Measurements from ENCODE around the gene UXS1.

DNA sequence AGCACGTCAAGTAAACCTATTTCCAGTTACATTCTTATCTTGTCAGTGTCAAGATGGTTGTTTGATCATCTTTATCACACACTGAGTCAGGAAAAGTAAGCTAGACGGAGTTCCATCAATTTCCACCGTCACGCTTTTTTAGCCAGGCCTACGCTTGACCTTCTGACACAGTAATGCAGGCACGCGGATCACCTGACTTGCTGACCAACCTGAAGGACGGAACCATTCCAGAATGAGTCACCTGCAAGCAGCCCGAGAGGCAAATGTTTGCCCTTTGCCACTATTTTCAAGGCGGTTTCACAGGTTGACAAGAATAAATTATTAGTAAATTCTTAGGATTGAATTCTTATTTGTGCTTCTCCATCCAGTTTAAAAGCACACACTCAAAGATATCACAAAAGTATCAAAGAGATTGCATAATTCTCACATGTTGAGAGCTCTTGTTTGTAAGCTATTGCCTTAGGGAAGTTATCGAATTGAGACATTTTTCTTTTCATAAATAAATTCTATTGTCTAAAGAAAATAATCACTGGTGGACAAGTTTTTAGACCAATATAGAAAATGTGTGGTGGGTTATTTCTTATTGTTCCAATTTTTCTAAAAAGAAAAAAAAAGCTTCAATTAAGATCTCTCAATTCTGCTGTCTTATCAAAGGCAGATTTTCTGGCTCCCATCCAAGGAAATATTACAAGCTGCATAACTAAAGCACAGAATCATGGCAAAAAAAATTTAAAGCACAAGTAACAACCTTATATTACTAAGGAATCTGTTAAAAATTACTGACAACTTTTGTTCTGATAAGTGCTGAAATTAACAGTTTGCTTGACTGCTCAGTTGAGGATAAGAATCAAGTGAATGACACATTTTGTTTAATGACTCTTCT is 31.9 kb downstream of the UXS1 start:
- no peak for TF ChIP-seq EZH2 (IDR thresholded peaks at IDR 0.05; ENCODE audit: insufficient read depth, poor library complexity, severe bottlenecking)
- no peak for TF ChIP-seq EZH2phosphoT487 (IDR thresholded peaks at IDR 0.05; ENCODE audit: insufficient read depth, low read depth)

Measured in GM23248 (cell line).